Nephron (organoid): ENCODE results near the gene PLPP3.

Source experiments
- H3K27ac Mint-ChIP-seq, 3 experiments: 2 replicates each; pipeline ENCODE4 v1.8.0; 2020; ENCODE audit warnings: mixed read lengths in 3 of 3, mild to moderate bottlenecking in 2 of 3, moderate library complexity in 1 of 3
- H3K27me3 Mint-ChIP-seq: 2 replicates; pipeline ENCODE4 v1.8.0; 2021; ENCODE audit warnings: low read depth, mild to moderate bottlenecking, moderate library complexity, mixed read lengths
- H3K36me3 Mint-ChIP-seq: 2 replicates; pipeline ENCODE4 v1.8.0; 2020; ENCODE audit warnings: low read depth, mixed read lengths
- H3K4me1 Mint-ChIP-seq: 2 replicates; pipeline ENCODE4 v1.8.0; 2020; ENCODE audit warnings: mixed read lengths
- H3K4me3 Mint-ChIP-seq, 3 experiments: 2 replicates each; pipeline ENCODE4 v1.8.0; 2020; ENCODE audit warnings: mild to moderate bottlenecking in 3 of 3, mixed read lengths in 3 of 3, moderate library complexity in 2 of 3
- H3K9me3 Mint-ChIP-seq: 2 replicates; pipeline ENCODE4 v1.8.0; 2020; ENCODE audit warnings: mixed read lengths
- TF ChIP-seq, protein P1 (sequence below), 3 experiments: fragments of 200-600 bp; sonication (generic); IDR thresholded peaks; one replicate each; pipeline ENCODE4 v1.5.0; 2021; ENCODE audit warnings: antibody characterized with exemption in 3 of 3; ENCODE audit not compliant: unreplicated experiment in 3 of 3

The PLPP3 gene

GRCh38 chr1:56550138-56550858 lies 29.1 kb downstream of the PLPP3 start:
- Mint-ChIP-seq H3K36me3 (peaks cover 14% of the 10 kb centered on the region), H3K27ac (peak overlapping the region; percentile 41 to 70 (median 58)), H3K9me3 (no peaks in the 10 kb centered on the region), H3K4me1 (peaks cover 77% of the 10 kb centered on the region), H3K27me3 (no peaks in the 10 kb centered on the region), H3K4me3 (no peak overlapping the region)
- TF ChIP-seq, protein P1, sequence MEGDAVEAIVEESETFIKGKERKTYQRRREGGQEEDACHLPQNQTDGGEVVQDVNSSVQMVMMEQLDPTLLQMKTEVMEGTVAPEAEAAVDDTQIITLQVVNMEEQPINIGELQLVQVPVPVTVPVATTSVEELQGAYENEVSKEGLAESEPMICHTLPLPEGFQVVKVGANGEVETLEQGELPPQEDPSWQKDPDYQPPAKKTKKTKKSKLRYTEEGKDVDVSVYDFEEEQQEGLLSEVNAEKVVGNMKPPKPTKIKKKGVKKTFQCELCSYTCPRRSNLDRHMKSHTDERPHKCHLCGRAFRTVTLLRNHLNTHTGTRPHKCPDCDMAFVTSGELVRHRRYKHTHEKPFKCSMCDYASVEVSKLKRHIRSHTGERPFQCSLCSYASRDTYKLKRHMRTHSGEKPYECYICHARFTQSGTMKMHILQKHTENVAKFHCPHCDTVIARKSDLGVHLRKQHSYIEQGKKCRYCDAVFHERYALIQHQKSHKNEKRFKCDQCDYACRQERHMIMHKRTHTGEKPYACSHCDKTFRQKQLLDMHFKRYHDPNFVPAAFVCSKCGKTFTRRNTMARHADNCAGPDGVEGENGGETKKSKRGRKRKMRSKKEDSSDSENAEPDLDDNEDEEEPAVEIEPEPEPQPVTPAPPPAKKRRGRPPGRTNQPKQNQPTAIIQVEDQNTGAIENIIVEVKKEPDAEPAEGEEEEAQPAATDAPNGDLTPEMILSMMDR (IDR thresholded peaks at IDR 0.05; ENCODE audit: unreplicated experiment in 3 of 3) = no peak

DNA sequence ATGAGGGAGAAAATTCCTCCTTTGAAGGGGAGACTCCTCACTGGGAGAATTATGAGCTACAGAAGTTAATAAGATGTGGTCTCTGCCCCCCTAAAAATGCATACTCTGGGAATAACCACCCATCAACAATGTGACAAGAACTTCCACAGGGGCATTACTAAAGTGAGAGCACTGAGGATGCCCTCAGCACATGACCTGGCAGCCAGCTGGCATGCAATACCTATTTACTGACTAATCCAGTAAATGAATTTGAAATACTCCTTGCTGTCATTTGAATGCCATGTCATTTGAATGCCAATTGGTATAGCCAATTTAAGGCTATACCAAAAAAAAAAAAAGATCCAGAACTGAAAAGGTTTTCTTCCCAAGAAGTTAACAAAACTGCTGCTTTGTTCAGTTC lies 30.8 kb downstream of the PLPP3 start:
- Mint-ChIP-seq H3K9me3 (no peaks in the 10 kb centered on the region), H3K4me1 (peaks cover 80% of the 10 kb centered on the region), H3K36me3 (peaks cover 18% of the 10 kb centered on the region), H3K27me3 (no peaks in the 10 kb centered on the region), H3K27ac (peak overlapping the region in 2 of 3 experiments; percentile 4 to 8), H3K4me3 (no peak overlapping the region)
- TF ChIP-seq, protein P1 (IDR thresholded peaks at IDR 0.05; ENCODE audit: unreplicated experiment in 3 of 3) = no peak

DNA sequence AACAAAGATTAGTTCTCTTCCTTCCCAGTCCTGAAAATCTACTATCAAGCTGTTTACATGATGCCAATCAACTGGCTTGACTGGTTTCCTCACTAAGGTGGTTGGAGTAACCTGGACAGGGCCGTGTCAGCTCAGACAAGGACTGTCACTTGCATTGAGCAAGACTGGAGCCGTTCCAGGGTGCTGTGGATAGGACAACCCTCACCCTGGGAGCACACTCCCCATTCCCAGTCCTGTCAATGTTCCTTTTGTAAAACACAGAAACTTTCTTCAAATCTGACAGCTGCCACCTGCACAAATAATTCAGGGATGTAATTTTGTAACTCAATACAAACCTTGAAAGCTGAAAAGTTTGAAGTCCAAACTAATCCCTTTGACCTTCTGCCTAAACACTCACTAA lies 31.4 kb downstream of the PLPP3 start:
- peaks cover 81% of the 10 kb centered on the region for H3K4me1 Mint-ChIP-seq
- H3K4me3 Mint-ChIP-seq = no peak overlapping the region
- H3K27me3 Mint-ChIP-seq = no peaks in the 10 kb centered on the region
- H3K9me3 Mint-ChIP-seq = no peaks in the 10 kb centered on the region
- peak overlapping the region; percentile 4 to 34 (median 8) for H3K27ac Mint-ChIP-seq
- peaks cover 20% of the 10 kb centered on the region for H3K36me3 Mint-ChIP-seq
- TF ChIP-seq, protein P1 (IDR thresholded peaks at IDR 0.05; ENCODE audit: unreplicated experiment in 3 of 3) = no peak

- H3K27ac Mint-ChIP-seq = peak overlapping the region in 2 of 3 experiments; percentile 7 to 40
- TF ChIP-seq, protein P1 (IDR thresholded peaks at IDR 0.05; ENCODE audit: unreplicated experiment in 3 of 3) = no peak
- no peaks in the 10 kb centered on the region for H3K27me3 Mint-ChIP-seq
- peaks cover 20% of the 10 kb centered on the region for H3K36me3 Mint-ChIP-seq
- no peaks in the 10 kb centered on the region for H3K9me3 Mint-ChIP-seq
- peaks cover 77% of the 10 kb centered on the region for H3K4me1 Mint-ChIP-seq
- no peak overlapping the region for H3K4me3 Mint-ChIP-seq
These were observed 31.9 kb downstream of the PLPP3 start for GRCh38 chr1:56547473-56547872.

GRCh38 chr1:56545711-56546110 lies 33.7 kb downstream of the PLPP3 start:
- Mint-ChIP-seq H3K27me3 (no peaks in the 10 kb centered on the region), H3K4me1 (peaks cover 68% of the 10 kb centered on the region), H3K27ac (no peak overlapping the region)

More at GRCh38 chr1:56545711-56546110, 33.7 kb downstream of the PLPP3 start:
- TF ChIP-seq, protein P1 (IDR thresholded peaks at IDR 0.05; ENCODE audit: unreplicated experiment in 3 of 3) = no peak
- H3K36me3 Mint-ChIP-seq = peaks cover 28% of the 10 kb centered on the region
- no peak overlapping the region for H3K4me3 Mint-ChIP-seq
- H3K9me3 Mint-ChIP-seq = no peaks in the 10 kb centered on the region
